SK-N-MC (cell line): Measurements from ENCODE around the gene AP3S2.

Source experiments
- EZH2 ChIP-seq: fragments of 200-600 bp; sonication (generic); IDR thresholded peaks from one replicate; pipeline ENCODE4 v1.6.1; 2017; ENCODE audit warnings: antibody characterized with exemption
- FOXP2 ChIP-seq: optimal IDR thresholded peaks from 2 replicates; pipeline ENCODE3; 2011; ENCODE audit warnings: mild to moderate bottlenecking, moderate library complexity; ENCODE audit not compliant: insufficient read depth; ENCODE audit errors: extremely low read length, control extremely low read depth
- POLR2AphosphoS5 ChIP-seq: IDR thresholded peaks from 2 replicates; pipeline ENCODE4 v1.6.1; 2012; ENCODE audit warnings: mild to moderate bottlenecking, low read depth, low read length, borderline replicate concordance

GRCh38 chr15:89904519-89904918 is 10.7 kb upstream of the AP3S2 start:
- TF ChIP-seq EZH2: no peak
- TF ChIP-seq POLR2AphosphoS5: no peak
- TF ChIP-seq FOXP2: no peak
